NCI-H460 (cell line): ENCODE data around the gene MOSMO. TPM values are rescaled to one million over a fixed set of nuclear protein-coding genes. Genes with fewer than 3 reads are reported as not detected.
"Not testable (repeated sequence)": the region's sequence is repeated elsewhere in the genome, so short reads cannot be mapped to it uniquely, and the experiment has no call there.

Experiments used
- DNase-seq: peaks from one replicate; pipeline ENCODE4 v3.0.0-alpha.2; 2016; ENCODE audit warnings: low read depth; ENCODE audit errors: extremely low read depth
- total RNA-seq: library from RNA; depleted of rRNA; stranded (reverse); fragments of >200 nt; shearing (Covaris generic); gene quantifications from 2 replicates; pipeline ENCODE4 v1.2.3, GENCODE V29; 2014

MOSMO gene
- total RNA-seq, 1 experiment from 2014 or later, result 22.4 TPM

DNA sequence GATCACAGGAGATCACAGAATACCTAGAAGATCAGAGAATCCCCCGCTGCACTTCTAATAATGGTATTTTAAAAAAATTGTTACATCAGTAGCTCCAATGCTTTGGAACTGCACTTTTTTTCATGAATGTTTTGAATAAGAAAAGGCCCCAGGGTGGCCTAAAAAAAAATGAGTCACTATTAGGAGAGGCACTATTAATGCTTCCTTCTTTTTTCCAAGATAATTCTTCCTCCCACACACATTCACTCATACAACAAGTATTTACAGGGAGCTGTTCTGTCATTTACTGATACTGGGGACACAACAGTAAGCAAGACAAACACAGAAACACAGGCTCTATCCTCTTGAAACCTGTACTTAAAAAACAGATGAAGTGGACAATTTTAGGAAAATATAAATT lies 6.3 kb upstream of the MOSMO start:
- DNase-seq, result no peak

- not testable (repeated sequence) for DNase-seq
Observed at GRCh38 chr16:22002047-22002446, 5.9 kb upstream of the MOSMO start.

GRCh38 chr16:22003195-22003594 lies 4.7 kb upstream of the MOSMO start:
- no peak for DNase-seq

GRCh38 chr16:22004341-22004740 lies 3.6 kb upstream of the MOSMO start:
- no peak for DNase-seq

DNA sequence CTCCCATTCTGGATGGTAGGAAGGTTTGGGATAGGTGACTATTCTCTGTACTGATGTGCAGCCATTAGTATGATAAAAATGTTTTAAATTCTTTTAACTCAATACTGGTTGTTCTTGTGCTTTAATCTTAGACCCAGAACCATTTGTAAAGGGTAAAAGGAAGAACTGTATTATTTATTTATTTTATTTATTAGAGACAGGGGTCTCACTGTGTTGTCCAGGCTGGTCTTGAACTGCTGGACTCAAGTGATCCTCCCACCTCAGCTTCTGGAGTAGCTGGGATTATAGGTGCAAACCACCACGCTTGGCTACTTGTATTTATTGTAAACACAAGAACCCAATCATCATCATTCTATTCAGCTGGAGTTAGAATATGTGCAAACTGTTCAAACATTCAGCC lies 2.2 kb upstream of the MOSMO start:
- DNase-seq, result no peak

GRCh38 chr16:22006636-22007035 lies 1.3 kb upstream of the MOSMO start:
- no peak for DNase-seq

- DNase-seq, result no peak
Observed at GRCh38 chr16:22007159-22007508, 777 bp upstream of the MOSMO start.

GRCh38 chr16:22008215-22009059 lies 526 bp downstream of the MOSMO start:
- DNase-seq, result no peak

- DNase-seq, result no peak
Observed at GRCh38 chr16:22010902-22011301, 3.0 kb downstream of the MOSMO start.

DNA sequence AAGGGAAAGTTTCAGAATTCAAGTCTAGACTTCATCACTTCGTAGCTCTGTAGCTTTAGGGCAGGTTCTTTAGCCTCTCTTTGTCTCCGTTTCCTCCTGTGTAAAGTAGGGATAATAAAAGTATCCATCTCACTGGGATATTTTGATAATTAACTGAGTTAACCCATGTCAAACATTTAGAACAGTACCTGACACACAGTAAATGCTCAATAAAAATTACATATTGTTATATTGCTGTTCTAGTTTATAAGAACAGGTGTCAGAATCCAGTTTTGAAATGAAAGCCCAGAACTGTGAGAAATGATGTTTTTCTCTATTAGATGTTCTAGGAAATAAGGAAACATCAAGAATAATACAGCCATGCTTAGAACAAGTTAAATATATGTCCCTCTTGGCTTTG lies 4.3 kb downstream of the MOSMO start:
- DNase-seq, result no peak

- DNase-seq, result no peak
Observed at GRCh38 chr16:22013486-22013885, 5.6 kb downstream of the MOSMO start.

- DNase-seq, result no peak
Observed at GRCh38 chr16:22014271-22014873, 6.5 kb downstream of the MOSMO start.

DNA sequence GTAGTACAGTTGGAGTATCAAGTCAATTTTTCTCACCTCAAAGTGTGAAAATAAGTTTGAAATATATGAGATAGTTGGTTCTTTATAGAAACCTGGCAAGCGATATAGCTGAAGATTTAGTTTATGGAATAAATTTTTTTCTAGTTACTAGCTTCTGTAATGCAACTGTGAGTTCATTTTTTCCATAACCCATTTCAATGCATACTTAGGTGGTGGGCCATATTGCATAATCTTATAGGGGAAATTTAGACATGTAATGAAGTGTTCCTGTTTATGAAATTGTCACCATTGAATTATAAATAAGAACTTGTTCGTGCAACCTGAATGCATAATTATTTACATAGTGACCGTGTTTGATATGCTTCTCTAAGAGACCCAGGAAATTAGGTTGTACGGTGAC lies 9.0 kb downstream of the MOSMO start:
- no peak for DNase-seq

- DNase-seq, result no peak
Observed at GRCh38 chr16:22018559-22018958, 10.6 kb downstream of the MOSMO start.

GRCh38 chr16:22022151-22022550 lies 14.2 kb downstream of the MOSMO start:
- no peak for DNase-seq

DNA sequence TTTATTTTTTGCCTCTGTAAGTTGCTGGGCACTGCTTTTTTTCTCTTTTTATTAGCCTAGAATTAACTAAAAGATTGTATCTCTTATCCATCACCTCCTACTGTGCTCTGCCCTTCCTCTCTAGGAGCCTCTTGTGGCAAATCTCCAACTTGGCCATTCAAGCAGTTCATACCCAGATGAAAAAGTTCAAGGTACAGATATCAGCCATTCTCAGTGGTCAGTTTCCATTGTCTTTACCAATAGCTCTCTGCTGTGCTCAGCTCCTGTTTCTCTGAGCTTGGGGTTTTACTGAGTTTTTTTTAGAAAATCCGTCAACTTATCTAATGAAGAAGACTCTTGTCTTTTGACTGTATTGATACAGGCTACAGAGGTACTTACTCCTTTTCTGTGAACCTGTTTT lies 15.6 kb downstream of the MOSMO start:
- no peak for DNase-seq

GRCh38 chr16:22024785-22025184 lies 16.9 kb downstream of the MOSMO start:
- DNase-seq, result not testable (repeated sequence)

GRCh38 chr16:22027633-22028032 lies 19.7 kb downstream of the MOSMO start:
- no peak for DNase-seq

DNA sequence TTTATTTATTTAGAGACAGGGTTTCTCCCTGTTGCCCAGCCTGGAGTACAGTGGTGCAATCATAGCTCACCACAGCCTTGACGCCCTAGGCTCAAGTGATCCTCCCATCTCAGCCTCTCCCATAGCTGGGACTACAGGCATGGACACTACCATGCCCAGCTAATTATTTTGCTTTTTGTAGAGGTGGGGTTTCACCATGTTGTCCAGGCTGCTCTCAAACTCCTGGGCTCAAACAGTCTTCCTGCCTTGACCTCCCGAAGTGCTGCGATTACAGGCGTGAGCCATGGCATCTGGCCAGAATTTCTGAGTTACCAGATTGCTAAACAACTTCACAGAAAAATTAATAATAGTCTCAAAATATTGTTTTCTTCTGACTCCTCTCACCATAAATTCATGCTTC lies 21.7 kb downstream of the MOSMO start:
- no peak for DNase-seq

DNA sequence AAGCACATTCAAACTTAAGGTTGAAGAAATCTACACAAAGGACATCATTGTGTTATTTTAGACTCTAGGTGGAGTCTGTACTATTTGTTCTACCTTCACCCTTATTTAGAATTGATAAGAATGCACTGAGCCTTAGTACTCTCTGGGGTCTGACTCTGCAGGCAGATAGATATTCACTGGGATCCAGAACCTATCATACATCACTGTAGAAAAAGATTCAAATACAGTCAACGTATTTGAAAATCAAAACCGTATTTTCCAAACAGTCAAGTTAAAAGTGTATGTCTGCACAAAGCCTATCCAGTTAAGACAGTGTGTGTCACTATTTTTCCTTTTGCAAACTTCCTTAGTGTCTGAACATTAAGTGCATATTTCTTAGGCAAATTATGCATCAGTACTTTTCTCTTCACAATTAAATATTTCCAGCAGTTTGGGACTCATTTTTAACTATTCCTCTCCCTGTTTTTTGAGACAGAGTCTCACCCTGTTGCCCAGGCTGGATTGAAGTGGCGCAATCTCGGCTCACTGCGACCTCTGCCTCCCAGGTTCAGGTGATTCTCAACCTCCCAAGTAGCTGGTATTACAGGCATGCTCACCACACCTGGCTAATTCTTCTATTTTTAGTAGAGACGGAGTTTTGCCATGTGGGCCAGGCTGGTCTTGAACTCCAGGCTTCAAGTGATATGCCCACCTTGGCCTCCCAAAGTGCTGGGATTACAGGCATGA lies 22.3 kb downstream of the MOSMO start:
- no peak for DNase-seq

DNA sequence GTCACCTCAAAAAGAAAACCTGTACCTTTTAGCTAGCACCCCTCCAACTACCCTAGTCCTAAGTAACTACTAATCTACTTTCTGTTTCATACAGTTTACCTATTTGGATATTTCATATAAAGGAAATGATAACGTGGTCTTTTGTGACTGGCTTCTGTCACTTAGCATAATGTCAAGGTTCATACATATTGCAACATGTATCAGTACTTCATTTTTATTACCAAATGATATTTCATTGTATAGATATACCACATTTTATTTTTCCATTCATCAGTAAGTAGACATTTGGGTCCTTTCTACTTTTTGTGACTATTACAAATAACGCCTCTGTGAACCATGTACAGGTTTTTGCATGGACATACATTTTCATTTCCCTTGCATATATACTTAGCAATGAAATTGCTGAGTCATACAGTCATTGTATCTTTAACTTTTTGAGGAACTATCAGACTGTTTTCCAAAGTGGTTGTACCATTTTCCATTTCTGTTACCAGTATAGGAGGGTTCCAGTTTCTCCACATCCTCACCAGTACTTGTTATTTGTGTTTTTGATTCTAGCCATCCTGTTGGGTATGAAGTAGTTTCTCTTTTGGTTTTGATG lies 23.7 kb downstream of the MOSMO start:
- no peak for DNase-seq
